HepG2 (cell line): ENCODE measurements around the gene IRF2. TPM values are rescaled to one million over a fixed set of nuclear protein-coding genes. Genes with fewer than 3 reads are reported as not detected.
A peak's percentile ranks its signal among the peaks of the same experiment; 100 is the strongest.

Experiments
- ETV5 ChIP-seq: IDR thresholded peaks from 2 replicates; pipeline ENCODE4 v1.6.1; 2018; ENCODE audit warnings: missing biosample characterization, missing genetic modification reagents, inconsistent platforms, borderline replicate concordance
- FOSL2 ChIP-seq: sonication (generic); formaldehyde crosslinking; IDR thresholded peaks from 2 replicates; pipeline ENCODE4 v1.4.0; 2020; ENCODE audit warnings: missing genetic modification reagents
- FOXK1 ChIP-seq: sonication (generic); formaldehyde crosslinking; IDR thresholded peaks from 2 replicates; pipeline ENCODE4 v1.4.0; 2020; ENCODE audit warnings: low read depth, missing genetic modification reagents, borderline replicate concordance
- GATAD2A ChIP-seq: IDR thresholded peaks from 2 replicates; pipeline ENCODE4 v1.6.1; 2016
- ISL2 ChIP-seq: sonication (generic); formaldehyde crosslinking; IDR thresholded peaks from 2 replicates; pipeline ENCODE4 v1.5.0; 2020; ENCODE audit warnings: missing genetic modification reagents
- JUNB ChIP-seq: sonication (generic); formaldehyde crosslinking; IDR thresholded peaks from 2 replicates; pipeline ENCODE4 v1.8.0; 2022; ENCODE audit warnings: missing genetic modification reagents, mild to moderate bottlenecking, borderline replicate concordance
- KDM6A ChIP-seq: IDR thresholded peaks from 2 replicates; pipeline ENCODE4 v1.6.1; 2016; ENCODE audit warnings: low read depth
- MBD4 ChIP-seq: IDR thresholded peaks from 2 replicates; pipeline ENCODE4 v1.6.1; 2012; ENCODE audit warnings: low read length, inconsistent platforms, borderline replicate concordance
- MEIS1 ChIP-seq: sonication (generic); formaldehyde crosslinking; IDR thresholded peaks from 2 replicates; pipeline ENCODE4 v1.9.0; 2021; ENCODE audit warnings: mild to moderate bottlenecking, missing genetic modification reagents, moderate library complexity, borderline replicate concordance
- MEIS2 ChIP-seq: sonication (generic); formaldehyde crosslinking; IDR thresholded peaks from 2 replicates; pipeline ENCODE4 v1.9.0; 2021; ENCODE audit warnings: mild to moderate bottlenecking, missing genetic modification reagents
- NR3C1 ChIP-seq: sonication (generic); formaldehyde crosslinking; IDR thresholded peaks from 2 replicates; pipeline ENCODE4 v1.4.0; 2020; ENCODE audit warnings: missing genetic modification reagents
- SYNCRIP ChIP-seq: fragments of 200-400 bp; formaldehyde crosslinking; IDR thresholded peaks from 2 replicates; pipeline ENCODE4 v1.6.1; 2018; ENCODE audit warnings: mild to moderate bottlenecking, low read depth, low read length; ENCODE audit not compliant: insufficient read depth
- TBX2 ChIP-seq: sonication (generic); formaldehyde crosslinking; IDR thresholded peaks from 2 replicates; pipeline ENCODE4 v1.5.0; 2020; ENCODE audit warnings: missing genetic modification reagents, mild to moderate bottlenecking, borderline replicate concordance
- YY1 ChIP-seq: IDR thresholded peaks from 2 replicates; pipeline ENCODE4 v1.6.1; 2011; ENCODE audit warnings: low read length, low read depth, moderate library complexity, mild to moderate bottlenecking; ENCODE audit not compliant: insufficient read depth, insufficient replicate concordance
- ZBTB38 ChIP-seq: sonication (generic); formaldehyde crosslinking; IDR thresholded peaks from 2 replicates; pipeline ENCODE4 v1.5.1; 2020; ENCODE audit warnings: mild to moderate bottlenecking, missing genetic modification reagents
- ZFP36L2 ChIP-seq: sonication (generic); formaldehyde crosslinking; IDR thresholded peaks from 2 replicates; pipeline ENCODE4 v1.4.0; 2020; ENCODE audit warnings: missing genetic modification reagents
- ZNF562 ChIP-seq: sonication (generic); formaldehyde crosslinking; IDR thresholded peaks from 2 replicates; pipeline ENCODE4 v1.8.0; 2022; ENCODE audit warnings: missing genetic modification reagents, borderline replicate concordance
- ZNF572 ChIP-seq: sonication (generic); formaldehyde crosslinking; IDR thresholded peaks from 2 replicates; pipeline ENCODE4 v1.5.1; 2020; ENCODE audit warnings: mild to moderate bottlenecking, missing genetic modification reagents
- ZNF674 ChIP-seq: sonication (generic); formaldehyde crosslinking; IDR thresholded peaks from 2 replicates; pipeline ENCODE4 v1.5.0; 2020; ENCODE audit warnings: low read depth, mild to moderate bottlenecking, missing genetic modification reagents
- ZNF781 ChIP-seq: sonication (generic); formaldehyde crosslinking; IDR thresholded peaks from 2 replicates; pipeline ENCODE4 v1.5.1; 2020; ENCODE audit warnings: borderline replicate concordance, mild to moderate bottlenecking, missing genetic modification reagents; ENCODE audit errors: not compliant biosample characterization
- ZNF790 ChIP-seq: sonication (generic); formaldehyde crosslinking; IDR thresholded peaks from 2 replicates; pipeline ENCODE4 v1.8.0; 2022; ENCODE audit warnings: missing genetic modification reagents, mild to moderate bottlenecking, borderline replicate concordance
- polyA plus RNA-seq, 8 experiments: library from polyadenylated mRNA; depleted of rRNA in 3 of 8; stranded (reverse) in 7 of 8; unstranded in 1 of 8; fragments of >200 nt; fragmentation: Illumina TruSeq in 4 of 8; extraction: Trizol in 4 of 8; gene quantifications; 2 replicates each; pipeline versions ENCODE4 v1.2.1 to v1.2.3, GENCODE V29; 2011 to 2016; ENCODE audit warnings: low read depth in 4 of 8, missing spikeins in 1 of 8, mixed read lengths in 1 of 8; ENCODE audit not compliant: insufficient read depth in 1 of 8
- total RNA-seq, 5 experiments: library from RNA; depleted of rRNA; stranded (reverse); fragments of >200 nt; fragmentation: Illumina TruSeq; extraction: Trizol; gene quantifications; 2 replicates each; pipeline ENCODE4 v1.2.3, GENCODE V29; 2016; ENCODE audit warnings: low read depth in 1 of 5
- TF ChIP-seq, protein P1 (sequence below): sonication (generic); formaldehyde crosslinking; IDR thresholded peaks from 2 replicates; pipeline ENCODE4 v1.4.0; 2020; ENCODE audit warnings: missing genetic modification reagents, borderline replicate concordance
- TF ChIP-seq, protein P2 (sequence below): sonication (generic); formaldehyde crosslinking; IDR thresholded peaks from 2 replicates; pipeline ENCODE4 v1.4.0; 2020; ENCODE audit warnings: mild to moderate bottlenecking, missing genetic modification reagents
- TF ChIP-seq, protein P3 (sequence below): IDR thresholded peaks from 2 replicates; pipeline ENCODE4 v1.6.1; 2018; ENCODE audit warnings: missing genetic modification reagents

Gene IRF2
- total and polyA plus RNA-seq, 2 of the 13 experiments (the other 11 are each of a cell fraction or from before 2014, with no cell fraction given): 15.5 to 28.8 TPM

DNA sequence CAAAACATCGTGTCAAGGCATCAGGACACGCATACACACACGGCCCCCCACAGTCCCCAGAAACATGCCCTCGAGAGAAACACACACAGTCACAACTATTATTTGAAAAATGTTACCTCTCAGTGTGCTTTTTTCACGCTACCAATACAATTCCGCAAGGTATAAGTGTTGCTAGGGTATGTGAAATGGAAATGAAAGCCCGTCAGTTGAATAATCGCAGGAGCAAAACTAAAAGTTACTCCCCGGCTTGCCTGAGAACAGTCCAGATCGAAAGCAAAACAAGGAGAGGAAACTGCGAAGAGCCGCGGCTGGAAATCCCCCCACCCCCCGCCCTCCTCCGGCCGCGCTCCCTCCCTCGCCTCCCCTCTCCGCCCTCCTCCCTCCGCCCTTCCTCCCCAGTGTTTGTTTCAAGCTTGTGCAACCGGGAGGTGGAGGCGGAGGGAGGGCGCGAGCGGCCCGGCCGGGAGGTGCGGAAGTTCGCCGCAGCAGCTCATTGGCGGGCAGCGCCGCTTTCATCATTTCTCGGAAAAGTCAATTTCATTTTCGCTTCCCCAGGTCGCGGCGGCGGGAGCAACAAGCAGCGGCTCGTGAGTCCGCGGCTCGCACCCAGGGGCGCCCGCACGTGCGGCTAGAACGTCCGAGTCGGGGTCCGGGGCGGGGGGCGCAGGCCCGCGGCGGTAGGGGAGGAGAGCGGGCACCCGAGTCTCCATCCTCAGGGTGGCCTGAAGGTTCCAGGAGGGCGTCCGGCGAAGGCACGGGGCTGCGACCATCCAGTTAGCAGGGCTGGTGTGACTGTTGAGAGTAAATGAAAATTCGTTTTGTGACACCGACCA lies at the start of gene IRF2 (continued):
- TF ChIP-seq, protein P1, sequence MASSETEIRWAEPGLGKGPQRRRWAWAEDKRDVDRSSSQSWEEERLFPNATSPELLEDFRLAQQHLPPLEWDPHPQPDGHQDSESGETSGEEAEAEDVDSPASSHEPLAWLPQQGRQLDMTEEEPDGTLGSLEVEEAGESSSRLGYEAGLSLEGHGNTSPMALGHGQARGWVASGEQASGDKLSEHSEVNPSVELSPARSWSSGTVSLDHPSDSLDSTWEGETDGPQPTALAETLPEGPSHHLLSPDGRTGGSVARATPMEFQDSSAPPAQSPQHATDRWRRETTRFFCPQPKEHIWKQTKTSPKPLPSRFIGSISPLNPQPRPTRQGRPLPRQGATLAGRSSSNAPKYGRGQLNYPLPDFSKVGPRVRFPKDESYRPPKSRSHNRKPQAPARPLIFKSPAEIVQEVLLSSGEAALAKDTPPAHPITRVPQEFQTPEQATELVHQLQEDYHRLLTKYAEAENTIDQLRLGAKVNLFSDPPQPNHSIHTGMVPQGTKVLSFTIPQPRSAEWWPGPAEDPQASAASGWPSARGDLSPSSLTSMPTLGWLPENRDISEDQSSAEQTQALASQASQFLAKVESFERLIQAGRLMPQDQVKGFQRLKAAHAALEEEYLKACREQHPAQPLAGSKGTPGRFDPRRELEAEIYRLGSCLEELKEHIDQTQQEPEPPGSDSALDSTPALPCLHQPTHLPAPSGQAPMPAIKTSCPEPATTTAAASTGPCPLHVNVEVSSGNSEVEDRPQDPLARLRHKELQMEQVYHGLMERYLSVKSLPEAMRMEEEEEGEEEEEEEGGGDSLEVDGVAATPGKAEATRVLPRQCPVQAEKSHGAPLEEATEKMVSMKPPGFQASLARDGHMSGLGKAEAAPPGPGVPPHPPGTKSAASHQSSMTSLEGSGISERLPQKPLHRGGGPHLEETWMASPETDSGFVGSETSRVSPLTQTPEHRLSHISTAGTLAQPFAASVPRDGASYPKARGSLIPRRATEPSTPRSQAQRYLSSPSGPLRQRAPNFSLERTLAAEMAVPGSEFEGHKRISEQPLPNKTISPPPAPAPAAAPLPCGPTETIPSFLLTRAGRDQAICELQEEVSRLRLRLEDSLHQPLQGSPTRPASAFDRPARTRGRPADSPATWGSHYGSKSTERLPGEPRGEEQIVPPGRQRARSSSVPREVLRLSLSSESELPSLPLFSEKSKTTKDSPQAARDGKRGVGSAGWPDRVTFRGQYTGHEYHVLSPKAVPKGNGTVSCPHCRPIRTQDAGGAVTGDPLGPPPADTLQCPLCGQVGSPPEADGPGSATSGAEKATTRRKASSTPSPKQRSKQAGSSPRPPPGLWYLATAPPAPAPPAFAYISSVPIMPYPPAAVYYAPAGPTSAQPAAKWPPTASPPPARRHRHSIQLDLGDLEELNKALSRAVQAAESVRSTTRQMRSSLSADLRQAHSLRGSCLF: no peak
- TF ChIP-seq MEIS2 (peak; percentile 62; the same call in 1 of the 2 replicates), MEIS1 (CRISPR knock-in tag) (0 out of 2 replicates have a peak, but pooled peaks have one; percentile 36), ZNF781 (CRISPR knock-in tag) (no peak), ZFP36L2 (CRISPR knock-in tag) (no peak), ZNF790 (CRISPR knock-in tag) (no peak), ZNF572 (peak; percentile 76; the same call in 1 of the 2 replicates), ETV5 (CRISPR knock-in tag) (peak; percentile 86; the same call in 1 of the 2 replicates), SYNCRIP (no peak), TBX2 (CRISPR knock-in tag) (peak; percentile 71; the same call in 1 of the 2 replicates), MBD4 (no peak), FOXK1 (peak; percentile 60; the same call in 1 of the 2 replicates), JUNB (CRISPR knock-in tag) (peak; percentile 21; the same call in 1 of the 2 replicates), NR3C1 (CRISPR knock-in tag) (no peak), KDM6A (CRISPR knock-in tag) (0 out of 2 replicates have a peak, but pooled peaks have one; percentile 15), ZBTB38 (CRISPR knock-in tag) (peak; percentile 72), ZNF562 (CRISPR knock-in tag) (no peak), YY1 (peak; percentile 49), ISL2 (CRISPR knock-in tag) (peak; percentile 77), FOSL2 (CRISPR knock-in tag) (peak; percentile 65; the same call in 1 of the 2 replicates), GATAD2A (CRISPR knock-in tag) (peak; percentile 57; the same call in 1 of the 2 replicates), ZNF674 (CRISPR knock-in tag) (no peak)
- TF ChIP-seq, protein P2, sequence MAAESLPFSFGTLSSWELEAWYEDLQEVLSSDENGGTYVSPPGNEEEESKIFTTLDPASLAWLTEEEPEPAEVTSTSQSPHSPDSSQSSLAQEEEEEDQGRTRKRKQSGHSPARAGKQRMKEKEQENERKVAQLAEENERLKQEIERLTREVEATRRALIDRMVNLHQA (CRISPR knock-in tag): no peak
- TF ChIP-seq, protein P3, sequence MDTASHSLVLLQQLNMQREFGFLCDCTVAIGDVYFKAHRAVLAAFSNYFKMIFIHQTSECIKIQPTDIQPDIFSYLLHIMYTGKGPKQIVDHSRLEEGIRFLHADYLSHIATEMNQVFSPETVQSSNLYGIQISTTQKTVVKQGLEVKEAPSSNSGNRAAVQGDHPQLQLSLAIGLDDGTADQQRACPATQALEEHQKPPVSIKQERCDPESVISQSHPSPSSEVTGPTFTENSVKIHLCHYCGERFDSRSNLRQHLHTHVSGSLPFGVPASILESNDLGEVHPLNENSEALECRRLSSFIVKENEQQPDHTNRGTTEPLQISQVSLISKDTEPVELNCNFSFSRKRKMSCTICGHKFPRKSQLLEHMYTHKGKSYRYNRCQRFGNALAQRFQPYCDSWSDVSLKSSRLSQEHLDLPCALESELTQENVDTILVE: peak; percentile 75; the same call in 1 of the 2 replicates
